Endometrium (tissue), 2 donors: ENCODE data around the gene SERINC5.
"Not testable (repeated sequence)": the region's sequence is repeated elsewhere in the genome, so short reads cannot be mapped to it uniquely, and the experiment has no call there.

Experiments
- FAIRE-seq: peaks from 2 replicates; lab custom pipeline; 2012; peaks lifted over from hg19 to GRCh38; lab: Jason Lieb, UNC
- donor health status: control.
- donor health status: control.

The SERINC5 gene

DNA sequence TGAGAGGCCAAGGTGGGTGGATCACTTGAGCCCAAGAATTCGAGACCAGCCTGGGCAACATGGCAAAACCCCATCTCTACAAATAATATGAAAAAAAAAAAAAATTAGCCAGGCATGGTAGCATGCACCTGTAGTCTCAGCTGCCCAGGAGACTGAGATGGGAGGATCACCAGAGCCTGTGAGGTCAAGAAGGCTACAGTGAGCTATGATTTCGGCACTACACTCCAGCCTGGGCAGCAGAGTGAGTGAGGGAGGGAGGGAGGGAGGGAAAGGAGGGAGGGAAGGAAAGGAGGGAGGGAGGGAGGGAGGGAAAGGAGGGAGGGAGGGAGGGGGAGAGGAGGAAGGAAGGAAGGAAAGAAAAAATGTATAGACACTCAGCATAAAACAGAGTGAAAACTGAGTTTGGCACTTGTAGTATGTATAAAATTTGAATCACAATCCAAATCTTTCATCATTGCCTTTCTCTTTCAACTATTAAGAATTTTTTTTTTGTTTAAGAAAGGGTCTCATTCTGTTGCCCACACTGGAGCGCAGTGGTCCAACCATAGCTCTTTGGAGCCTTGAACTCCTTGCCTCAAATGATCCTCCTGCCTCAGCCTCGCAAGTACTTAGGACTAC is 27.8 kb downstream of the SERINC5 start:
- FAIRE-seq, result no peak

DNA sequence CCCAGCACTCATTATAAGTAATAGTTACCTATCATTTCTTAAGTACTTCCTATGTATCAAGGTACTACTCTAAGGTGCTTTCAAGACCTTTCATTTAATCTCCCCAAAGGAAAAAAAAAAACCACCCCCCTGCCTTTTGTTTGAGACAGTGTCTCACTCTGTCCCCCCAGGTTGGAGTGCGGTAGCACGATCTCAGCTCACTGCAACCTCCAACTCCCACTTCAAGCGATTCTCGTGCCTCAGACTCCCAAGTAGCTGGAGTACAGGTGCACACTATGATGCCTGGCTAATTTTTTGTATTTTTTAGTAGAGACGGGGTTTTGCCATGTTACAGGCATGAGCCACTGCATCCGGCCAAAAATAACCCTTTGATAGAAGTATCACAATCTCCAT is 29.9 kb downstream of the SERINC5 start:
- FAIRE-seq, result no peak

DNA sequence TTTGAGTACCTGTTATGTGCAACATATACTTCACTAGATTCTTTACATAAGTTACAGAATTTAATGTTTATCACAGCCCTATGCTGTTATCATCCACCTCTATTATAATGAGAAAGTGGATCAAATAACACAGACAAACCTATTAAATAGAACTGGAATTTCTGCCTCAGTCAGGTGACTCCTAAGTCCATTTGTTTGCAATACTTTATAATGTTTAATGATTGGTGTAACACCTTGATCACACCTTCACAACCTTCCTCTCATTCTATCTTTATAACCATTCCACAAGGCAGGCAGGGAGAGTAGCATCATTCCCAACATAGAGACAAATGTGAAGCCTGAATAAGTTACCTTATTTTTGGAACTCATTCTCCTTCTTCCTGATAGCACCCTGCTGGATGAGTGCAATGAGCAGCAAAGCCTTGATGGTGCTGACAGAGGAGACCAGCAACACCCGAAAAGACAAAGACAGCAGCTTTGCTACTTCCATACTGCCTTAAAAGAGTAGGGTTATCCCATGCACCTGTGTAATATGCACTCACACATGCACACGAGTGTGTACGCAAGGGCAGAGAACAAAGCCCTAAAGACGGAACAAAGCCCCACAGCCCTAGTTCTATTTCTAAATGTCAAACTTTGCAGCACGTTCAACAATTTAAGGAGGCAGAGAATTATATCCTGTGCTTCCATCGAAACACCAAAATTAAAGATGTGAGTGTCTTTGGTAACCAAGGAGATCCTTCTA is 30.5 kb downstream of the SERINC5 start:
- FAIRE-seq, result no peak

DNA sequence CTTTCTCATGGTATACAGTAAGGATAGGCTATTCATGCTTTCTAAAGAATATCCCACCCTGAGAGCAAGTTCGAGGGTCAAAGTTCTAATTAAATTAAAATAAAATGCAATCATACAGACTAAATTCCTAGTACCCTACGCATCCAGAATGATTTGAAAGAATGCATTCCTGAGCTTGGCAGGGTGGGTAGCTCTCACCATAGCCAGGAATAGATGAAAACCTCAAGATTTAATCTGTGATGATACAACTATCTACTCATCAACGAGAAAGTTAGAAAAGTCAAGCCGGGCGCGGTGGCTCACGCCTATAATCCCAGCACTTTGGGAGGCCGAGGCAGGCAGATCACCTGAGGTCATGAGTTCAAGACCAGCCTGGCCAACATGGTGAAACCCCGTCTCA is 32.3 kb downstream of the SERINC5 start:
- no peak for FAIRE-seq

DNA sequence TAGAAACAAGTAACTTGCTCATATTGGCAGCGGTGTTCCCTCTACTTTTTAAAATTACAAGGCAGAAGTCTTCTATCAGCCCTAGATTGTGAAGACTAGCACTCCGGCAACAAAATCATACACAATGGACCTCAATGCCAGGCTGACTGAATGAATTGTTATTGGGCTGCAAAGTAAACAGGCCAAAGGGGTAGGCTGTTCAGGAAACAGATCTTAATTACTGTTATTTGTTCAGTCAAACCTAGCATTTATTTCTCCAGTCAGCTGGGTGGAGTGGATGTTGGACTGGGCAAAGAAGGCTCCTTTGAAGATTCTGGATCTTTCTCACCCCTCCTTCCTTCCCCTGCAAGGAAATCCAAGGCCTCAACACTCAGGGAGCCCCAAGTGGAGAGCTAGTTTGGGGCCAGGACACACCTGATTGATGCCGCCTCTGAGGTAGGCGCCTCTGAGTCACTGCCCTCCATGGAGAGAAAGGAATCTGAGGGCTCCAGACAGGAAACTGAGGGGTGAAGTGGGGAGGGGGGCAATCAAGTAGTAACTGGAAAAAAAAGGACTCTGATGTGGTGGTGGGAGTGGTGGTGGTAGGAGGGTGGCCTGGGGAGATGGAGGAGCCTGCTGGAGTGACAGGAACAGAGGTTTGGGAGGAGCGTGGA is 35.5 kb downstream of the SERINC5 start:
- FAIRE-seq, result no peak

DNA sequence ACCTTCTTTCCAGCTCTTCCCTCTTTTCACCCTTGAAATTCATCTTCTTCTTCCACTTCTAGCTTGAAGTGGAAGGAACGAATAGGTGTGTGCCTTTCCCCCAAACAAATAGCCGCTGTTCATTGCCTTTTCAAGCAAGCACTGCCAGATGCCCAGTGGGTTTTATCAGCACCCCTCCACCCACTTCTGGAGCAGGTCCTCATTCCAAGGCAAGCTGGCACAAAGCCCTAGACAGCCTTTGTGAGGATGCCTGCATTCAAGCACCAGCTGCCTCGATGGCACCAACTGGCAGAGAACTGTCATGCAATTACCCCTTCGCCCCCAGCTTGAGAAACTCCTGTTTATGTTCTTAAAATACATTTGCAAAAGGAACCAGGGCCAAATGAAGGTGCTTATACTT is 36.5 kb downstream of the SERINC5 start:
- FAIRE-seq, result no peak

DNA sequence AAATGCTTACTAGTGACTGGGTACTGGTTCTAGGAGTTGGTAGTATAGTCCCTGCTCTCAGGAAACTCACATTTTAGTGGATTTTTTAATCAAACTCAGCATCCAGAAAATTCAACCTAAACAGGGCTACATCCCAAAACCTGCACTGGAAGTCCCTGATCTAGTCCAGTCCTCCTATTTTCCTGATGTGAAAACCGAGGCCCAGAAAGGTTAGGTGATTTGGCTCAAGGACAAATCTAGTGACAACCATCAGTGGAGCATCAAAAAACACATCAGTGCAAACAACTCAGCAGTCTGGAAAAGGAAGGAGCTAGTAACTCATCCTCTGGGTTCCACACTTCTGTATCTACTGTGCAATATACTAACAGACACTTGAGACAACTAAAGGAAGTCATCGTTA is 38.2 kb downstream of the SERINC5 start:
- no peak for FAIRE-seq

DNA sequence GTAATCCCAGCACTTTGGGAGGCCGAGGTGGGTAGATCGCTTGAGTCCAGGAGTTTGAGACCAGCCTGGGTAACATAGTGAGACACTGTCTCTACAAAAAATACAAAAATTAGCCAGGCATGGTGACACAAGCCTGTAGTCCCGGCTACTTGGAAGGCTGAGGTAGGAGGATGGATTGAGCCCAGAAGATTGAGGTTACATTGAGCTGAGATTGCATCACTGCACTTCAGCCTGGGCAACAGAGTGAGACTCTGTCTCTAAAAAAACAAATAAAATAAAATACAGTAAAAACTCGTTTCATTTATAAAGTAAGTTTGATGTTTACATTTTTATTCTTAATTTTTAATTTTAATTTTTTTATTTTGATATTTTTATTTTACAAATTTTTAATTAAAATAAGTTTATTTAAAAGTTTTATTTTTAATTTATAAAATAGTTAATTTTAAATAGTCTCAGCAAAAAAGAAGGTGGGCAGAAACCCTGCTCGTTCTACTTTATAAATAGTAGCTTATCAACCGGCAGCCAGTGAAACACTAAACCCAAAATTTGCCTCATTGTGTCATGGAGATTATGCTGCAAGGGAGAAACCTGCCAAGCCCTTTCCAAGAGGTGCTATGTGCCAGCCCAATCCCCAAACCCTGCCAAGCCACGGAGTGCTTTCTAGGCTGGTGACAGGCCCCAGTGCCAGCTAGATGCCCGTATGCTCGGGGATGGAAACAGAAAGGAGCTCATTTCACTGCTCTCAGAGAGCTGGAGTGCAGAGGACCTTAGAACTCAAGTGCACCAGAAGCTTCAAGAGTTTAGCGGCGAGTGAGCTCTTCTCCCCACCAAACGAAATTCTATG is 38.9 kb downstream of the SERINC5 start:
- peak; percentile 94 for FAIRE-seq

DNA sequence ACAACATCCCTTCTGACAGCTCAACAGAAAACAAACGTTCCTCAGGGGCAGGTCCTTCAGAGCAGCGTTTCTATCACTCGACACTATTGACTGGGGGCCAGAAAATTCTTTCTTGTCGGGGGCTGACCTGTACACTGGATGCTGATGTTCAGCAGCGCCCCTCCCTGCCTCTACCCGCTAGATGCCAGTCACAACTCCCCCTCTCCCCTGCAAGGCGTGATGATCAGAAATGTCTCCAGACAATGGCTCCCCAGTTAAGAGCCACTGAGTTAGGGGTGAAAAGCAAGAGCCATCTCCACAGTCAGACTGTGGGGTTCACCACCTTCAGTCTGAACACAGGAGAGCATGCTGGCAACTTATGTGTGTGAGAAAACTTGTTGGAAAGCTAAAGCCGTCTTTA is 39.8 kb downstream of the SERINC5 start:
- no peak for FAIRE-seq

DNA sequence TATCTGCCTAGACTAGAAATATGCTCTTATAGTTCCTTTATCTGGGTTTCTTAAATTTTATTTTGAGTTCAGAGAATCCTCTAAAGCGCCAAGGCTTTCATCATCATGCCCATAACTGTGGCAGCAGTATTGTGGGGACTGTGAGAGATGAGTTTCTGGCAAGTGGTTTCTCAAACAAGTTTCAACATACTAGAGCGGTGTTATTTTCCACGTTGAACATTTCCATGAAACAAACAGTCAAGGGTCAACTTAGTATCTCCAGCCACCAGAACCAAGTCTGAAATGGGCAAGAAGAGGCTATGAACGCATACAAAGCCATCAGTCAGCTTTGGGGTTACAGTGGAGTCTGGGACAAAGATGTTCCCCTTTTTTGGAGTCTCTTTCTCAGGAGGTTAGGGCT is 40.3 kb downstream of the SERINC5 start:
- no peak for FAIRE-seq

DNA sequence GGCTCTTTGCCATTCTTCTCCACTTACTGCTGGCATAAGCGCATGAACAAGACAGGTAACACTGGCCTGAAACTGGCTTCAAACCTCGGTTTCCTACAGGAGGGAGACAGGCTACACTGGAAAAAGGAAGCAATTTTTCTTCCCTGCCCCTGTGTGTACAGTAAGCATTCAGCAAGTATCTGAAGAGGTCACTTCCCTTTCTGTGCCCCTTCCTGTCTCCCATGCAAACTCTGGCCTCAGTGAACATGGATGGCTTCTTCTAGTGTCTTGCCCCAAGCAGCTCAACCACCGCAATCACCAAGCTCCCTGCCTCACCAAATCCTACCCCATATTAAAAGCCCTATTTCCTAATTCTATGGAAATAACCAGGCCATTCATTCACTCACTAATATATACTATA is 42.4 kb downstream of the SERINC5 start:
- no peak for FAIRE-seq

DNA sequence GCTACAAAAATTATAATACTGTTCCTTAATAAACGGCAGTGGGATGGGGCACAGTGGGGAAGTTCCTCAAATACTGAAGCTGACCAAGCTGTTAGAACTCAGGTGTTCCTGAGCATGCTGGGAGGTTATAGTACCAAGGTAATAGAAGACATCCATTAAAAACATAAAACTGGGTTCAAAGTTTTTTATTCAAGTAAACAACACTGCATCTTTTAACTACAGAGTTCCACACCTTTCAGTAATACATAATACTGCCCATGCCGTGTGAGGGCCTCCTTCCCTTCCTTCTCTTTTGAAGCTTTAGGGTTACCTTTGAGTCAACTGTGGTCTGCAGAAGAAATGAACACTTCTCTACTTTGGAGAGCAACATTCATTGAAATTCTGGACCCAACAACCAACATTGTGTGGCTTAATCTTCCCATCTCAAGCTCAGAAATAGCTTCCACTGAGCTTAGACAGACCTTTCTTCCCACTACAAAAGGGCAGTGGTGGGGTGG is 43.6 kb downstream of the SERINC5 start:
- FAIRE-seq, result no peak

DNA sequence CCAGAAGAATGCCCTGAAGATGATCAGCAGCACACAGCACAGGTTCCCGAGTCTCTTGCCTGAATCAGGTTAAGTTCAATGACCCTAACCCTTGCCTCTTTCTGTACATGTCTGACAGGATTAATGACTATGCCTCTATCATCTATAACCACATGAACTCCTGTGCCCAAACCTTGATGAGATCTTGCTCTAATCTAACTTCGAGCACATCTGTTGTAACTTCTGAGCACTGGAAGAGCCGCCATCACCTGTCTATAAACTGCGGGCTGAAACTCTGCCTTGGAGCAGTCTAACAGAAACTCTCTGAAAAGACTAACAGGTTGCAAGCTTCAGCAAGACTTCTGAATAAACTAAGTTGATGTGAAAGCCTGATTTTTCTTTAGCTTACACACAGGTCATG is 44.5 kb downstream of the SERINC5 start:
- no peak for FAIRE-seq

DNA sequence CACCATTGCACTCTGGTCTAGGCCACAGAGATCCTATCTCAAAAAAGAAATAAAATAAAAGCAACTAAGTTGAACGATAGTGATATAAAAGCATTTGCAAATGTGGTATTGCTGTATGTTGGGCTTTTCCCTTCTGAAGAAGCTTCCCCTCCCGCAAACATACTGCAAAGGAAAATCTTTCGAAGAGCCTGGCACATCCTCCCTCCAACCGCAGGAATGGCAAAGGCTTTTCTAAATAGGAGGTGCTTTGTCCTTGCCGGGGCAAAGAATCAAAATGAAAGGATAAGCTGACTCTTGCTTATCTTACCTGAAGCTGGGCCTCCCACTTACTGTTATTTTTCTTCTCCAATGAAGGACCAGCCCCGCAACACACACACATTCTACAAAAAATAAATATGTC is 45.8 kb downstream of the SERINC5 start:
- no peak for FAIRE-seq

DNA sequence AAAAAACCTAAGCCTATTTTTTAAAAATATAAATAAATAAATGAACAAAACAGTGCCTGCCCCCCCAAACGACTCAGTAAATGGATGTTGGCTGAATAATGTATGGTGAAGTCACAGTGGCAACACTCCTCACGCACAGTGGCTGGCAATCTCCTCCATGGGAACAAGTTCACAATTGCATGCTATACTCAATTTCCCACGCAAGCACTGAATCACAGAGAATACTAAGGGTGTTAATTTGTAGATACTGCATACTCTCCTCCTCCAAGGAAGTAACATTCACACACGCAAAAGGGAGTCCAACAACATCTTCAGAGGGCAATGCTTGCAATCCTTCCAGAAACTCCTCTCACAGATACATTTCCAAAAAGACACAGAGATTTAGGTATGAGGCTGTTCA is 47.5 kb downstream of the SERINC5 start:
- FAIRE-seq, result no peak

DNA sequence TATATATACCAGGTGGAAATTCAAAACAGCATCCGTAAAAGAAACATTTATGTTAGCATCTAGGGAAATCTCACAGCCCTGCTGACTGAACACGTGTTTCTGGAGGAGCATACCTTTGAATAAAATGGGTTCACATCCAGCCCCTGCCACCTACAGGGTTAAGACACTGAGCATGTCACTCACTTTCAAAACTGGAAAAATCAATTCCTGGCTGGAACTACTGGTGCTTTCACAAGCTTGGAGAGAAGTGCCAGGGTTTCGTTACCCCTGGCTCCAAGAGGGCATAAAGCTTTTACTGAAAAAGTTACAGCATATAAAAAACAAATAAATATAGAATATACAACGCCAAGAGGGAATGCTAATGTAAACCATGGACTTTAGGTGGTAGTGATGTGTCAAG is 48.0 kb downstream of the SERINC5 start:
- no peak for FAIRE-seq

DNA sequence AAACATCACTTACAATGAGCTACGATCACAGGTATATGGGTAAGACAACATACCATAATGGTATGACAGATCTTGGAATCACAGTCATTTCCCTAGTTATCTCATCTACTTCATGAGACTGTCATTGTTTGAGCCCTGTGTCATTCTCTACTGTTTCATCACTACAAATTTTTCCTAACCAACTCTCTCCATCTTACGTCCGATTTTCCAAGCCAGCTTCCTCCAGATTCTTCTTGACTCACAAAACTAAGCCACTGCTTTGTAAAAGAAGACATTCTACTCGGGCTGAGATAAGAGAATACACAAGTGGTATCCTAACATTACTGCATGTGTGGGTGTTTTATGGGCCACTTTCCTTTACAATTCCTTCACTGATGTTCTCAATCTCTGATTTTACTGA is 49.6 kb downstream of the SERINC5 start:
- FAIRE-seq, result no peak

DNA sequence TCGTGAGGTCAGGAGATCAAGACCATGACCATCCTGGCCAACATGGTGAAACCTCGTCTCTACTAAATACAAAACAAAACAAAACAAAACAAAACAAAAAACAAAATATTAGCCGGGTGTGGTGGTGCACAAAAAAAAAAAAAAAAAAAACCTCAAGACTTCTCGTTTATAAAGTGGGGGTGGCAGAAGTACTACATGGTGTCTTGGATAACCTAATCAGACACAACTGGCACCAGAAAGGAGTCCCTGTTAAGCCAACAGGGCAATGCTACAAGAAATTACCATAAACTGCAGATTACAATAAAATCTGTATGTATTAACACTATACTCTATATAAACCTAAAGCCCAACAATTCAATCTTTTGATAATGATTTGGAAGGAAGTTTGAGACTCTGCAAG is 50.0 kb downstream of the SERINC5 start:
- FAIRE-seq, result no peak

DNA sequence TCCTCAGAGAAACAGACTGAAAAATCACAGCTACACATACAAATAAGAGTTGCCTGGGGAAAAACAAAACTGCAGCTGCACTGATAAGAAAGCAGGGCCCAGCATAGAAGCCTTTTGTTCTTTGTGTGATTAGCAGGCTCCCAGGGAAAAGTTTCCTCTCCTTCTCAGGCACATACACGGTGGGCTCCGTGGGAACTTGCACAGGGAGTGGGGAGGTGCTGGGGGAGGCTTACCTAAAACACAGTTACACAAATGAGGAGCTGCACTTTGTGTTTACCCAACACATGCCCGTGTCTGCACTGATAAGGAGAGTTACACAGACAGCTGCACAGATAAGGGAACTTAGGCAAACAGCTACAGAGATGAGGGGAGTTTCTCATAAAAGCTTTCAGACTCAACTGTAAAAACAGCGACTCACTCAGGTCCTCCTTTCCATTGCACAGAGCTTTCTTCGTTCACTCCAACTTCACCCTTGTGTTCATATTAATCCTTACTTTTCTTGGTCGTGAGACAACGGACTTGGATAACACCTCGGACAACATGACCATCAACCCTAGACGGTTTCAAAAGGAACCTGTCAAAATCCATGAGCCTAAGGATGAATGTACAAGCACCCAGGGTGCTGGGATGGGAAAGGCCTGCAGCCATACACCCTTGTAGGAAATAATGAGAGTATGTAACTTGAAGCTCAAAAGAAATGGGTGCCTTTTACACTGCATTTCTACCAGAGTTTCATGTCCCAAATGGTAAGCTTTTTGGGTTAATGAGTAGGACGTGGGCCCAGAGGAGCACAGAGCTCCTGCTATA is 50.8 kb downstream of the SERINC5 start:
- no peak for FAIRE-seq

DNA sequence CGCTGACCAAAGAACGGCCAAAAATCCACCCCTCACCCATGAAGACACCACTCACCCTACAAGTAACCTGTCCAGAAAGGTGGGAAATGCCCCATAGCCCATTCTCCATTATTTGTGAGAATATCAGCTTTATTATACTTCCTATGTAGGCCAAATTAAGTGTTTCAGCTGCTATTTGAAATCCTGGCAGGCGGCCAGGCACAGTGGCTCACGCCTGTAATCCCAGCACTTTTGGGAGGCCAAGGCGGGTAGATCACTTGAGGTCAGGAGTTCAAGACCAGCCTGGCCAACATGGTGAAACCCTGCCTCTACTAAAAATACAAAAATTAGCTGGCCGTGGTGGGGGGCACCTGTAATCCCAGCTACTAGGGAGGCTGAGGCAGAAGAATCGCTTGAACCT is 54.1 kb downstream of the SERINC5 start:
- not testable (repeated sequence) for FAIRE-seq

DNA sequence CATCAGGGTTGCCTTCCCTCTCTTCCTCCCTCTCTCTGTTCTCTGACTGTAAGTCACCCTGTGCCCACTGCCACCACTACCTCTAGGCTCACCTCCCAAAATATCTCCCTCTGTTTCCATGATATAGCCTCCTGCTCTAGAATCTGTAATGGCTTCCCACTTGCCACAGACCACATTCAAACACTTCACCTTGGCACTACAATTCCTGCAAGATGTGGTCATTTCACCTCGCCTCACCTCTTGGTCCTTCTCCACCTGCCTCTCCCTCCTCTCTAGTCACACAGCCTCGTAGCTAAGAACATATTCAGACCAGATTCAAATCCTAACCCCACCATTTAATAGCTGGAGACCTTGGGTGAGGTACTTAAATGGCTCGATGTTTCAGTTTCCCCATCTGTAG is 56.9 kb downstream of the SERINC5 start:
- no peak for FAIRE-seq

DNA sequence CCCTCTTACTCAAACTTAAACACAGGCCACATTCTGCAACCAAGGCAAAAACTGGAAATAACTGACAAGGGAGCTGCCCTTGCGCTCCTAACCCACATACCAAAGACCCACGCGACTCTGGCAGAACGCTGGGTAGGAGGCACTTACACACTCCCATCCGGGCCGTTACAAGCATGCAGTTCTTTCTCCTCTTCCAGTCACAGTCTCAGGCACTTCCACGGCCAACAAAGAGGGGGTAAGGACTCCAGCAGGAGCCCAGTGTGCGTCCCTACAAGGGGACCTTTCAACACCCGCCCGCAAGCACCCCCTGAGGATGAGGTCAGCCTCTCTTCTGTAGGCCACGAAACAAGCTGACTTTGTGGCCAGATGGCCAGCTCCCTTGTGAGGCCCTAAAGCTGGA is 57.4 kb downstream of the SERINC5 start:
- no peak for FAIRE-seq
